GM10847 (cell line): ENCODE results near the gene MAP2K7.
A peak's percentile ranks its signal among the peaks of the same experiment; 100 is the strongest.

Experiments
- POLR2A ChIP-seq: IDR thresholded peaks from 2 replicates; pipeline ENCODE4 v1.6.1; 2011; ENCODE audit not compliant: insufficient read length; ENCODE audit errors: extremely low read depth

MAP2K7 gene

DNA sequence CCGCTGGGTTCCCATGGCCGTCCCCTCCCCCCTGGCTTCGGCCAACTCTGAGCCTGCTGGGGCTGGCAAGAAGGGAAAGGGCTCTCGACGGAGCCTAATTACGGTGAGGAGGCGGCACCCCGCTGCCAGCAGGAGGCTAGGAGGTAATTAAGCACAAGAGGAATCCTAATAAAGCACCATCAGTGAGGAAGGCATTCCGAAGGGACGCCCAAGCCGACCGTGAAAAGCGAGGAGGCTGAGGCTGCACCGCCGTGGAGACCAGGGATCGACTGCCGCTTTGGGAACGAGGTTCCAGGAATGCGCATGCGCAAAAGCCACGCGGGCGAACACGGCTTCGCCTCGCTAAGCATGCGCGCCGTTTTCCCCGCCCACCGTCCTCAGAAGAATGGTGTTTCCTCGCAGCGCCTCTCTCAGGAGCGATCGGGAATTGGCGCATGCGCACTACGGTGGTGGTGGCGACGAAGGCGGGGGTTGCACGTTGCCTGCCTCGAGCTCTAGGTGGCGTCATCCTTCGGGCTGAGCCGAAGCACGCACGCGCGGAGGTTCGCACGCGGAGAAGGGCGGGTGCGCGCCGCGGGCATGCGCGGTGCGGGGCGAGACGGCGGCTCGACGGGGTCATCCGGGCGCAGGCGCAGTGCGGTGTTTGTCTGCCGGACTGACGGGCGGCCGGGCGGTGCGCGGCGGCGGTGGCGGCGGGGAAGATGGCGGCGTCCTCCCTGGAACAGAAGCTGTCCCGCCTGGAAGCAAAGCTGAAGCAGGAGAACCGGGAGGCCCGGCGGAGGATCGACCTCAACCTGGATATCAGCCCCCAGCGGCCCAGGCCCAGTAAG lies at the start of gene MAP2K7:
MAP2K7 (plus strand) TSS at position 634 of the 830 bp plus-strand sequence; CDS start at position 702, 68 bp downstream.
- peak; percentile 92 for TF ChIP-seq POLR2A

DNA sequence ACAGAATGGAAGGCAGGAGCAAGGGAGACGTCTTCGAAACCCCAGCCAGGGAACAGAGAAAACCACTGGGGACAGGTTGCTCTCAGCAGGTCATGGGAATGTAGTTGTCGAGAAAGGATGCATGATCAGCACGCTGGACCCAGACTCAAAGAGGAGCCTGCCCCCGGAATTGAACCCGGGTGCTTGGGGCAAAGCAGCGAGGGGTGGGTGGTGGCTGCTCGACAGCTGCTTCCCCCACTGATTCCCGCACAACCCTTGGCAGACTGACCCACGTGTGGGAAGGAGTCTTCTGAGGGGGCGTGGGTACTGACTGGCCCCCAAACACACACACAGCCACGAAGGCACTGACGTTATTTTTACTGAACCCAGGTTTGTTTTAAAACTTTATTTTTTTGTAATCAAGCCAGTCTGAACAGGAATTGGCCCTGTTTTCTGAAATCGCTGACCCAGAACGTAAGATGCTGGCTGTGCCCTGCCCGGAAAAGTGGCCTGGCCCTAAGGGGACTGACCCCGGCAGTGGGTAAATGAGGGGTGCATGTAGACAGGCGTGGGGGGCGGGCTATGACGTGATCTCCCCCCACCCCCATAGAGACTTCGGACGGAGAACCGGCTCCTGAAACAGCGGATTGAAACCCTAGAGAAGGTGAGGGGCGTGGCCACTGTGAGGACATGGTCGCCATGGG lies 48.1 kb upstream of the MAP2K7 start:
- TF ChIP-seq POLR2A, result no peak

DNA sequence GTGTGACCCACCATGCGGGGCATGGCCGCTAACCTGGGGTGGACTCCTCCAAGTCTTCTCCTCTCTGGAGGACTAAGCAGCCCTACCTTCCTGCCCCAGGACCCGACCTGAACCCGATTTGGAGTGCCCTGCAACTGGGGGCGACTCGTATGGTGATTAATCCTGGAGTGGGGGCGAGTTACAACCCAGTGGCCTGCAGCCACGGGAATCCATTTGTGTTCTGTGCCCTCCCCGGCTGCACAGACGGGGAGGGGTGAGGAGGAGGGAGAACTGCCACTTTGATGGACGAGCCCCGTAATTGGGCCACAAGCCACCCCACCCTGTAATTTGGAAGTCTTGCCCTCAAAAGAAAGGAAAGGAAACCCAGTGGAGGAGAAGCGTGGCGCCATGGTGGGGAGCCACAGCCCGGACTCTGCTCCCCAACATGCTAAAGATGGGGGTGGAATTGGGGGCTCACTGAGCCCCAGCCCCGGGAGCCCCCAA lies 47.5 kb upstream of the MAP2K7 start:
- no peak for TF ChIP-seq POLR2A

DNA sequence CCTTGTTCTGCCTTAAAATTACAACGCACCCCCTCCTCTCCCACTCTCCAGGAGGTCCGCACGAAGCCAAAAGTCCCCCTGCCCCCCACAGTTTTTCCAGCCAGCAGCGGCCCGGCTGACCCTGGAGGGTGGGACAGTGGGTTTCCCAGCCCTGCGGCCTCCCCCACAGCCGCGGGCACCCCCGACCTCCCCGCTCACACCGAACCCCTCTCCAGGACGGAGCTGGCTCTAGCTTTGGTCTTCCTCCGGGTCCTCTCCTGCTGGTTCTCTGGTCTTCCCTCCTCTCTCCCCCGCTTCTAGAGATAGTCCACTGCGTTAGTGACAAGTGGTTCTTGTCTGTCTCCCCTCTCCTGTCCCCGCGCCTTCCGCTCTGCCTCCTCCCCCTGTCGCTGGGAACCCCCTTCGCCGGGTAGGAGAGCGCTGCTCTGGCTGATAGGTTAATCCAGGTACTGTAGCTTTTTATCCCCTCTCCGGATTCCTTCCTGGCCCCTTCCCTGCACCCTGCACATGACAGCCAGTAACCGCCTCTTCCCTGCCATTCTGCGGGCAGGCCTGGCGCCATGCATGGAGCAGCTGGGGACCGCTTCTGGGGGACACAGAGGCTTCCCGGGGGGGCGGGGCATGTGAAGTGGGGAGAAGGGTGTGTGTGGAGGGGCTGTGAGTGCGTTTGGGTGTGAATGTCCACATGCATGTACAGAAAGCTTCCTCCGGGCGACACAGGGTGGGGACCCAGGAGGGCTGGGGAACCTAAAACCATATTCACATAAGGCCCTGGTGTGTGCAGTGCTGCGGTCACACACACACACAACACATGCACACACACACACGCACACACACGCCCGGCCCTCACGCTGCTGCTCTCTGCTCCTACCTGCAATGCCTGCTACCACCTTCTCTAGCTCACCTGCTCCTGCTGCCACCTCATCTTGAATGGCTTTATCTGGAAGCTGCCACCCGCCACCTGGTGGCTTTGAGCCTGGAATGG lies 46.7 kb upstream of the MAP2K7 start:
- TF ChIP-seq POLR2A, result no peak

DNA sequence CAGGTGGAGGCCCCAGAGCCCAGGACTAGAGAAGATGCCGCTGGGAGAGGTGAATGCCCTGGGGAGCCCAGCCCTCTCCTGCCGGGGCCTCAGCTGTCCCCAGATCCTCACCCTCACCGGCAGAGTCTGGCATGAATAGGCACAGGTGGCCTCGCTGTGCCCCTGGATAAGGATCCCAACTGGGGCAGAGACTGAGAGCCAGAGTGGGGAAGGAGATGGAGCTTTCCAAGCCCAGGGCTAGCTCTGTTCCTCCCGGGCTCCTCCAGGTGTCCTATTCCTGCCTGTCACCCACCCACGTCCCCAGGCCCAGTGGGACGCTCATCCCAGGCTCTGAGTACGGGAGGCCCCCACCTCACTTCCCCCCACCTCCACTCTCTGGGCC lies 46.0 kb upstream of the MAP2K7 start:
- TF ChIP-seq POLR2A, result no peak

DNA sequence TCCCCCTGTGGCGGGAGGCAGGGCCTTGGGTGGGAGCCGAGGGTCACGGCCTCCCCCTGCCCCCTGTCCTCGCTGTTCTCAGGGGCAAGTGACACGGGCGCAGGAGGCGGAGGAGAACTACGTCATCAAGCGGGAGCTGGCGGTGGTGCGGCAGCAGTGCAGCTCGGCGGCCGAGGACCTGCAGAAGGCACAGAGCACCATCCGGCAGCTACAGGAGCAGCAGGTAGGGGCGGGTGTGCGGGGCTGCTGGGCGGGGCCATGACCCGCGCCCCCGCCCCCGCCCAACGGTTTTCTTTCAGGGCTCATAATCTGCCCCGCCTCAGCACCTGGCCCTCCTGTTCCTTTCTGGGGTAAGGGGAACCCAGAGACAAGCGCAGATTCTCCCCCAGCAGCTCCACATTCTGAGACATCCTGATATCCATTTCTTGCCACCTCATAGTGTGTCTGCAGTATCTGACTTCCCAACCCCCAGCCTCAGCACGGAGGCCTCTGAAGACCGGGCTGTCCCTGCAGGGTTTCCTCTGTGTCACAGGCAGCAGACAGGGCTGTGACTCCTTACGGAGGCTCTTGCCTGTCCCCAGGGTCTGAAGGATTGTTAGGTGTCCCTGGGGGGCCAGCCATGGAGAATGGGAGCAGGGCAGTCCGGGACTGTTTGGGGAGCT lies 45.4 kb upstream of the MAP2K7 start:
- TF ChIP-seq POLR2A, result no peak

DNA sequence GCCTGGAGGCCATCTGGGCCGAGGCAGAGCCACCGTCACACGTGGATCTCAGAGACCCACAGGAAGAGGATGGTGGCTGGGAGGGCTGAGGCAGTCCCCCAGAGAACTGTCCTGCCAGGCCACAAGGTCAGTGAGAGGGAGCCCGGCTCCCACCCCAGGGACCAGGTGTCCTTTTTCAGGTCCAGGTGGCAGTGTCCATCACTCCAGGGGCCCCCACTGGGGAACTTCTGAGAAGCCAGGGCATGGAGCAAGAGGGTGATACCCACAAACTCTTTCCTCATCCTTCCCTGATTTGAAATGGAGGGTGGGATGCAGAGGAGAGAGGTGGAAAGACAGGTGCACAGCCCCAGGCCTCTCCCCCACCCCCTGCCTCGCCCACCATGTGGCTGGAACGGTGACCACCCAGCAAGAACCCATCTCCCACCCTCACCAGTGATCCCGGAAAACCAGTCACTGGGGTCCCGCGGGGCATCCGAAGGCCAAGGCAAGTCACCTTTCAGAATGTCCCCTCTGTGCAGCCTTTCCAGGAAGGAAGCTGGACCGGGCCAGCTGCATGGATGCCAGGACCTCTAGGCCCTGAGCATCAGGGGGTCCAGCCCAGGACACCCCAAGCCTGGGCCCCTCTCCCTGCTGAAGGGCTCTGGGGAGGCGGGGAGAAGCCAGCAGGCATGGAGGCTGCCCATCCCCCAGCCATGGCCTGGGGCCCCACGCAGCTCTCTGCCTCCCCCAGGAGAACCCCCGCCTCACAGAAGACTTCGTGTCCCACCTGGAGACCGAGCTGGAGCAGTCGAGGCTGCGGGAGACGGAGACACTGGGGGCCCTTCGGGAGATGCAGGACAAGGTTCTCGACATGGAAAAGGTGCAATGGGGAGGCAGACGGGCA lies 43.6 kb upstream of the MAP2K7 start:
- TF ChIP-seq POLR2A, result no peak

DNA sequence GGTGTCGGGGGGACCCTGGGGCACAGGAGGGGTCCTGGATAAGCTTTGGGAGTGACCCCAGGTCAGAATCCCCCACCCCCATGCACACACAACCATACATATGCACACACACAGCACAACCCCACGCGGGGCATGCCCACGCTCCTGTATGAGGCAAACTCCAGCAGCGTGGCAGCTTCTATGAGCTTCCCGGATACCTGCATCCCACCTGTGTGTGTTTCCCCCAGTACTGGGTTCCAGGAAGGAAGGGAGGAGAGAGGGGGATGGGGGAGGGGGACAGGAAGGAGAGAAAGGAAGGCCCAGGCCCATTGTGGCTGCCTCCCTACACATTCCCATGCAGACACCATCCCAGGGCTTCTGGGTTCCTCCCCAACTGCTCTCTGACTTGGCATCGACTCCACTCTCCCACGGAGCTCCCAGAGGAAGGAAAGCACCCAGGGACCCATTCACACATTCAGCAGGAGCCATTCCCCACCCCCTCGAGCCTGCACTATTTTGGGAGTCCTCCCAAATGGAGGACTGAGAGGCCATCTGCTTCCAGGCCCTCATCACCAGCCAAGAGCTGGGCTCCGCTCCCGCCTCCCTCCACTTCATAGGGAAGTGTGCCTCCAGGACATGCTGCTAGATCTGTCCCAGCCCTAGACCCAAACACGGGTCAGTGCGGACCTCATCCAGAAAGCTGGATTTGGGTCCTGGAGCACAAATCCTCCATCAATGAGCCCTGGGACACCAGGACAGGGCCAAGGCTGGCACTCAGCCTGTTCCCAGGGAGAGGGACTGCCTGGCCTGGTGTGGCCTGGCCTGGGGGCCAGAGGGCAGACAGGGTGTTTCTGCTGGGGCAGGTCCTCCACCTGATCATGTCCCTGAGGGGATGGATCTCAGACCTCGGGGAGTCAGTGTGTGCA lies 42.7 kb upstream of the MAP2K7 start:
- no peak for TF ChIP-seq POLR2A

DNA sequence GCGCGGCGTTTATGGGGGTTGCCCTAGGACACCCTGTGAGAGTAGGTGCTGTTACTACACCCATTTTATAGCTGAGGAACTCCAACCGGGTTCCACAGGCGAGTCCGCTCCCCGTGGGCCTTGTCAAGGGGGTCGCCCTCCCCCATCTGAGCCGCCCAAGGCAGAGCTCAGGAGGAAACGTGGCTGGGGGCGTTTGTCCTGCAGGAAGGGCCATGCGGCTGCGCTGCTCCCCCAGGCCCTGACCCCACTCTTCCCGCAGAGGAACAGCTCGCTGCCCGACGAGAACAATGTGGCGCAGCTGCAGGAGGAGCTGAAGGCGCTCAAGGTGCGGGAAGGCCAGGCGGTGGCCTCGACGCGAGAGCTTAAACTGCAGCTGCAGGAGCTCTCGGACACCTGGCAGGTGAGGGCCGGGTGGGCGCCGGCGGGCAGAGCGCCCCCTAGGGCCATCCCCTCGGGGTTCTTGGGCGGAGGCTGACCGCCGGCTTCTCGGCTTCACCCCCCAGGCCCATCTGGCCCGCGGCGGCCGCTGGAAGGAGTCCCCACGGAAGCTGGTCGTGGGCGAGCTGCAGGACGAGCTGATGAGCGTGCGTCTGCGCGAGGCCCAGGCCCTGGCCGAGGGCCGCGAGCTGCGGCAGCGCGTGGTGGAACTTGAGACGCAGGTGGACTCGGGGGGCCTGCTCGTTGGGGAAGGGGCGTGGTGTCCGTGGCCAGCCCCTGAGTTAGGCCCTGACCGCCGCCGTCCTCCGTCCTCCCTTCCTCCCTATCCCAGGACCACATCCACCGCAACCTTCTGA lies 41.9 kb upstream of the MAP2K7 start:
- no peak for TF ChIP-seq POLR2A

DNA sequence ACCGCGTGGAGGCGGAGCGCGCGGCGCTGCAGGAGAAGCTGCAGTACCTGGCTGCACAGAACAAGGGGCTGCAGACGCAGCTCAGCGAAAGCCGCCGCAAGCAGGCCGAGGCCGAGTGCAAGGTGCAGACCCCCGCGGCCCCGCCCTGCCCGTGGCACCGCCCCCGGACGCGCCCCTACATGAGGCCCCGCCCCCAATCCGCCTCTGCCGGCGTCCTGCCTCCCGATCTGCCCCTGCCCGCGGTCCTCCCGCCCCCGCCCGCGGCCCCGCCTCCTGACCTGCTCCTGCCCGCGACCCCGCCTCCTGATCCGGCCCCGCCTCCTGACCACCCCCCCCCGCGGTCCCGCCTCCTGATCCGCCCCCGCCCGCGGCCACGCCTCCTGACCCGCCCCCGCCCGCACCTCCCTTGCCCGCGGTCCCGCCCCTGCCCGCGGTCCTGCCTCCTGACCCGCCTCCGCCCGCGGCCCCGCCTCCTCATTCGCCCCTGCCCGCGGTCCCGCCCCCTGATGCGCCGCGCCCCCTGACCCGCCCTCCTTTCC lies 41.2 kb upstream of the MAP2K7 start:
- no peak for TF ChIP-seq POLR2A

DNA sequence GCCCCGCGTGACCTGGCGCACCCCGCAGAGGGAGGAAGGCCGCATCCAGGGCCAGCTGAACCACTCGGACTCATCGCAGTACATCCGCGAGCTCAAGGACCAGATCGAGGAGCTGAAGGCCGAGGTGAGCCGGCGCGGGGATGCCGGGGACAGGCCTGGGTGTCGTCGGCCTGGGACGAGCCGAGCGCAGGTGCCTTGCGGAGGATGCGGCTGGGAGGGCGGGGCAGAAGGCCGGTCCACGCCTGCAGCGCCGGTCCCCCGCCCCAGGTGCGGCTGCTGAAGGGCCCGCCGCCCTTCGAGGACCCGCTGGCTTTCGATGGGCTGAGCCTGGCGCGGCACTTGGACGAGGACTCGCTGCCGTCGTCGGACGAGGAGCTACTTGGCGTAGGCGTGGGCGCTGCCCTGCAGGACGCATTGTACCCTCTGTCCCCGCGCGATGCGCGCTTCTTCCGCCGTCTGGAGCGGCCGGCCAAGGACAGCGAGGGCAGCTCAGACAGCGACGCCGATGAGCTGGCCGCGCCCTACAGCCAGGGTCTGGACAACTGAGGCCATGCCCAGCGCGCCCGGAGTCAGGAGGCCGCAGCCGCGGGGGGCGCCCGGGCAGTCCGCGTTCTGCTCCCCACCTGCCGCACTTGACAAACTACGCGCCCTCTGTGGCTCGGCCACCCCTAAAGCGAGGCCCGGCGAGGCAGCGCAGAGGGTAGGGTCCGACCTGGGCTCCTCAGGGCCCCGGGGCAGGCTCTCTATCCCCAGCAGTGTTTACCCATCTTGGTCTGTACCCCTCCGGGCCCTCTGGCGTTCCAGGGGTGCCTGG lies 40.3 kb upstream of the MAP2K7 start:
- no peak for TF ChIP-seq POLR2A
